Spleen (tissue), 11 donors: ENCODE measurements around the gene SHC2. TPM values are rescaled to one million over a fixed set of nuclear protein-coding genes. Genes with fewer than 3 reads are reported as not detected.
"Not testable (repeated sequence)": the region's sequence is repeated elsewhere in the genome, so short reads cannot be mapped to it uniquely, and the experiment has no call there.

ENCODE experiments used
- DNase-seq: peaks from one replicate; pipeline ENCODE4 v3.0.0-alpha.2; 2020
- H3K27ac ChIP-seq, 8 donors: fragments of 200-600 bp; sonication (generic) in 7 of 8; 1 replicate in 4 of 8; 2 replicates in 4 of 8; pipeline versions ENCODE4 v1.5.0 to v1.8.0; 2016 to 2021; ENCODE audit warnings: inconsistent platforms in 4 of 8, mild to moderate bottlenecking in 4 of 8, moderate library complexity in 1 of 8
- H3K27me3 ChIP-seq, 7 donors: fragments of 200-600 bp; sonication (generic) in 6 of 7; replicated peaks in 1 of 7; 1 replicate in 4 of 7; 2 replicates in 3 of 7; pipeline versions ENCODE4 v1.5.0 to v1.8.0; 2016 to 2021; ENCODE audit warnings: inconsistent platforms in 3 of 7, mild to moderate bottlenecking in 1 of 7
- H3K36me3 ChIP-seq, 6 donors: fragments of 200-600 bp; sonication (generic) in 5 of 6; 1 replicate in 4 of 6; 2 replicates in 2 of 6; pipeline versions ENCODE4 v1.5.0 to v1.8.0; 2016 to 2021; ENCODE audit warnings: inconsistent platforms in 2 of 6
- H3K4me1 ChIP-seq, 6 donors: fragments of 200-600 bp; sonication (generic) in 5 of 6; 1 replicate in 3 of 6; 2 replicates in 3 of 6; pipeline versions ENCODE4 v1.5.0 to v1.8.0; 2016 to 2021; ENCODE audit warnings: inconsistent platforms in 3 of 6
- H3K4me3 ChIP-seq, 8 donors: fragments of 200-600 bp; sonication (generic) in 7 of 8; 1 replicate in 4 of 8; 2 replicates in 4 of 8; pipeline versions ENCODE4 v1.5.0 to v1.8.0; 2016 to 2021; ENCODE audit warnings: inconsistent platforms in 4 of 8, mild to moderate bottlenecking in 4 of 8, moderate library complexity in 2 of 8
- H3K9me3 ChIP-seq, 8 donors: fragments of 200-600 bp; sonication (generic) in 7 of 8; 1 replicate in 4 of 8; 2 replicates in 4 of 8; pipeline versions ENCODE4 v1.5.0 to v1.8.0; 2016 to 2021; ENCODE audit warnings: inconsistent platforms in 4 of 8
- POLR2A ChIP-seq, 3 donors: fragments of 450-650 bp; IDR thresholded peaks; one replicate each; pipeline ENCODE4 v1.5.1; 2017; ENCODE audit warnings: antibody characterized with exemption in 3 of 3, mild to moderate bottlenecking in 1 of 3
- POLR2AphosphoS5 ChIP-seq, 3 donors: sonication (generic); formaldehyde crosslinking; IDR thresholded peaks; one replicate each; pipeline ENCODE4 v1.5.1; 2017; ENCODE audit warnings: antibody characterized with exemption in 3 of 3
- WGBS, 5 donors: extraction: QIAGEN DNeasy Blood & Tissue Kit in 3 of 5; methylation state at CpG; one replicate each; pipeline versions ENCODE4 v1.1.5 to v1.1.7; 2013 to 2018; 5-methylcytosine and 5-hydroxymethylcytosine counted together
- intact Hi-C: fragments of 100-400 bp; cut with DNase I; formaldehyde crosslinking; loops from one replicate; pipeline ENCODE4 v1.15.0; 2023; ENCODE audit warnings: low total_unique reads
- polyA plus RNA-seq, 3 donors: library from polyadenylated mRNA; stranded (reverse); fragments of 200-250 nt; gene quantifications; one replicate each; pipeline ENCODE4 v1.2.1, GENCODE V29; 2013
- total RNA-seq, 7 donors: library from RNA; depleted of rRNA in 3 of 7; stranded (reverse); fragments of >200 nt in 3 of 7; fragmentation: NEBNext Ultra II Directional in 4 of 7; extraction: Animal tissue kit (Norgen Biotek cat#: 25700) in 4 of 7; gene quantifications; one replicate each; pipeline versions ENCODE4 v1.1.0 to v1.2.1, GENCODE V29; 2016 to 2021
- TF ChIP-seq, protein P1 (sequence below), 11 experiments: fragments of 200-600 bp in 7 of 11; fragments of 450-650 bp in 4 of 11; sonication (generic) in 4 of 11; IDR thresholded peaks in 8 of 11; conservative IDR thresholded peaks in 3 of 11; 1 replicate in 7 of 11; 2 replicates in 4 of 11; pipeline versions ENCODE4 v1.4.0 to v1.8.0; 2016 to 2021; ENCODE audit warnings: antibody characterized with exemption in 11 of 11, inconsistent platforms in 4 of 11, mild to moderate bottlenecking in 1 of 11
- donor health status: healthy with polysubstance abuse.
- donor health status: DM: no; HTN: no; CAD: no; lungs with moderate emphysema.
- donor health status: DM: no; HTN: no; CAD: no.
- donor health status: Bipolar disorder and iron deficiency.
- donor health status: healthy.
- donor health status: DM: no; HTN: no; CAD: no.
- donor health status: DM: yes; HTN: yes; CAD: no.

The SHC2 gene
- total and polyA plus RNA-seq, 10 donors: 19.6 to 123 (median 45.2) TPM

DNA sequence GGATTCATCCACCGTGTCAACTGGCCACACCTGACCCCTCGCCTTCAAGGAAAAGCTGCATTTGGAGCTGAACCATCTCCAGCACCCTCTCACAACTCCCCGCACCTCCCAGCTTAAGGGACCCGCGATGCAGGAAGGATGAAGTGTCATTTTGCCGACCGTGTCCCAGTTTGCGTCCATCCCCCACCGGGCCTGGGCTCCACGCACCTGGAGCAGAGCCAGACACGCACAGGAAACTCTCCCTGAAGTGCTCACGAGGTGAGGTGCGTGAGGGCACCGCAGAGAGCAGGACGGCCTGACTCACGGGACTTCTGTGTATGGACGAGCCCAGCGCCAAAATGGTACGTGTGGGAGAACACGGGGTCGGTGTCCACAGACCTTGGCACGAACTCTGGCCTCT is 7.2 kb downstream of the SHC2 start:
- DNase-seq: no peak
- intact Hi-C loops: no loop called here
- Histone ChIP-seq H3K4me1 (peaks cover 0 to 1% (median 0%) of the 10 kb centered on the region in 6 donors), H3K4me3 (no peak overlapping the region), H3K27me3 (peaks cover 0 to under 1% (median 0%) of the 10 kb centered on the region in 7 donors), H3K36me3 (no peaks in the 10 kb centered on the region), H3K27ac (no peak overlapping the region), H3K9me3 (peaks cover 0 to 17% (median 2%) of the 10 kb centered on the region in 8 donors)
- 86 to 93% (median 89%) methylated on average over 22 of the region's 22 CpGs for WGBS, 5 donors
- TF ChIP-seq POLR2A (IDR thresholded peaks at IDR 0.05): no peak
- TF ChIP-seq, protein P1, sequence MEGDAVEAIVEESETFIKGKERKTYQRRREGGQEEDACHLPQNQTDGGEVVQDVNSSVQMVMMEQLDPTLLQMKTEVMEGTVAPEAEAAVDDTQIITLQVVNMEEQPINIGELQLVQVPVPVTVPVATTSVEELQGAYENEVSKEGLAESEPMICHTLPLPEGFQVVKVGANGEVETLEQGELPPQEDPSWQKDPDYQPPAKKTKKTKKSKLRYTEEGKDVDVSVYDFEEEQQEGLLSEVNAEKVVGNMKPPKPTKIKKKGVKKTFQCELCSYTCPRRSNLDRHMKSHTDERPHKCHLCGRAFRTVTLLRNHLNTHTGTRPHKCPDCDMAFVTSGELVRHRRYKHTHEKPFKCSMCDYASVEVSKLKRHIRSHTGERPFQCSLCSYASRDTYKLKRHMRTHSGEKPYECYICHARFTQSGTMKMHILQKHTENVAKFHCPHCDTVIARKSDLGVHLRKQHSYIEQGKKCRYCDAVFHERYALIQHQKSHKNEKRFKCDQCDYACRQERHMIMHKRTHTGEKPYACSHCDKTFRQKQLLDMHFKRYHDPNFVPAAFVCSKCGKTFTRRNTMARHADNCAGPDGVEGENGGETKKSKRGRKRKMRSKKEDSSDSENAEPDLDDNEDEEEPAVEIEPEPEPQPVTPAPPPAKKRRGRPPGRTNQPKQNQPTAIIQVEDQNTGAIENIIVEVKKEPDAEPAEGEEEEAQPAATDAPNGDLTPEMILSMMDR (IDR thresholded peaks at IDR 0.05 in 8 of 11, conservative IDR thresholded peaks at IDR 0.05 in 3 of 11): no peak
- TF ChIP-seq POLR2AphosphoS5 (IDR thresholded peaks at IDR 0.05): no peak

GRCh38 chr19:452829-453228 is 8.0 kb downstream of the SHC2 start:
- peaks cover 0 to 17% (median 2%) of the 10 kb centered on the region in 8 donors for H3K9me3 ChIP-seq
- no peaks in the 10 kb centered on the region for H3K36me3 ChIP-seq
- H3K4me1 ChIP-seq: peaks cover 0 to 7% (median 5%) of the 10 kb centered on the region in 6 donors
- no peak overlapping the region for H3K27ac ChIP-seq
- DNase-seq: no peak
- no peaks in the 10 kb centered on the region for H3K27me3 ChIP-seq
- intact Hi-C loops: no loop called here
- no peak for TF ChIP-seq POLR2AphosphoS5 (IDR thresholded peaks at IDR 0.05)
- TF ChIP-seq, protein P1 (IDR thresholded peaks at IDR 0.05 in 8 of 11, conservative IDR thresholded peaks at IDR 0.05 in 3 of 11): no peak
- no peak for TF ChIP-seq POLR2A (IDR thresholded peaks at IDR 0.05)
- H3K4me3 ChIP-seq: no peak overlapping the region
- 87 to 94% (median 92%) methylated on average over 15 to 16 of the region's 16 CpGs for WGBS, 5 donors

GRCh38 chr19:450912-451481 is 9.8 kb downstream of the SHC2 start:
- H3K36me3 ChIP-seq, H3K27me3 ChIP-seq, DNase-seq, H3K27ac ChIP-seq, H3K4me3 ChIP-seq, intact Hi-C loops: not testable (repeated sequence)
- 93 to 98% (median 97%) methylated on average over 33 of the region's 33 CpGs for WGBS, 5 donors
- Histone ChIP-seq H3K9me3 (peaks cover 0 to 17% (median 2%) of the 10 kb centered on the region in 8 donors), H3K4me1 (peaks cover 0 to 17% (median 7%) of the 10 kb centered on the region in 6 donors)

GRCh38 chr19:449916-450315 is 10.9 kb downstream of the SHC2 start:
- Histone ChIP-seq H3K4me1 (peaks cover 0 to 17% (median 7%) of the 10 kb centered on the region in 6 donors), H3K9me3 (peaks cover 0 to 17% (median 2%) of the 10 kb centered on the region in 8 donors), H3K36me3 (no peaks in the 10 kb centered on the region), H3K4me3 (no peak overlapping the region), H3K27ac (no peak overlapping the region), H3K27me3 (no peaks in the 10 kb centered on the region)
- intact Hi-C loops: no loop called here
- TF ChIP-seq, protein P1 (IDR thresholded peaks at IDR 0.05 in 8 of 11, conservative IDR thresholded peaks at IDR 0.05 in 3 of 11): no peak
- no peak for TF ChIP-seq POLR2AphosphoS5 (IDR thresholded peaks at IDR 0.05)
- TF ChIP-seq POLR2A (IDR thresholded peaks at IDR 0.05): no peak
- DNase-seq: no peak
- 91 to 99% (median 94%) methylated on average over 16 to 20 of the region's 20 CpGs for WGBS, 5 donors
